H1 (cell line): ENCODE data around the gene CIBAR2. TPM values are rescaled to one million over a fixed set of nuclear protein-coding genes. Genes with fewer than 3 reads are reported as not detected.

ENCODE experiments used
- SUZ12 ChIP-seq: fragments of 200-600 bp; sonication (generic); IDR thresholded peaks from 2 replicates; pipeline ENCODE4 v1.6.1; 2012; ENCODE audit warnings: mild to moderate bottlenecking, inconsistent platforms, low read length, moderate library complexity, mixed read lengths
- polyA plus RNA-seq, 7 experiments: library from polyadenylated mRNA; depleted of rRNA in 3 of 7; stranded (reverse) in 5 of 7; unstranded in 2 of 7; fragments of >200 nt in 5 of 7; fragments of 200-250 nt in 2 of 7; gene quantifications; 1 replicate in 5 of 7; 2 replicates in 1 of 7; 4 replicates in 1 of 7; pipeline versions ENCODE4 v1.2.1 to v1.2.3, GENCODE V29; 2011 to 2013; ENCODE audit warnings: missing spikeins in 2 of 7, mixed read lengths in 2 of 7
- total RNA-seq: library from RNA; stranded (reverse); fragmentation: NEBNext Ultra II Directional; extraction: Animal tissue kit (Norgen Biotek cat#: 25700); gene quantifications from 2 replicates; pipeline ENCODE4 v1.2.1, GENCODE V29; 2021

The CIBAR2 gene
- total and polyA plus RNA-seq, 2 of the 8 experiments (the other 6 are each of a cell fraction or from before 2014, with no cell fraction given): 0.18 TPM; not detected in 1

- no peak for TF ChIP-seq SUZ12
Observed at GRCh38 chr16:85062323-85062722, 49.9 kb downstream of the CIBAR2 start (continued).
